HepG2 (cell line): ENCODE data around the gene TANGO6. TPM values are rescaled to one million over a fixed set of nuclear protein-coding genes. Genes with fewer than 3 reads are reported as not detected.
A peak's percentile ranks its signal among the peaks of the same experiment; 100 is the strongest.

ENCODE experiments used
- ARID3A ChIP-seq: IDR thresholded peaks from 2 replicates; pipeline ENCODE4 v1.6.1; 2012; ENCODE audit warnings: low read depth, low read length, improper control_type of control experiment
- DMAP1 ChIP-seq: IDR thresholded peaks from 2 replicates; pipeline ENCODE4 v1.6.1; 2016
- GTF2F1 ChIP-seq: fragments of 150-350 bp; IDR thresholded peaks from 2 replicates; pipeline ENCODE4 v1.6.1; 2014; ENCODE audit warnings: low read length
- HINFP ChIP-seq: sonication (generic); formaldehyde crosslinking; IDR thresholded peaks from 2 replicates; pipeline ENCODE4 v1.4.0; 2020; ENCODE audit warnings: low read depth, mild to moderate bottlenecking, missing genetic modification reagents
- NFATC3 ChIP-seq: sonication (generic); formaldehyde crosslinking; IDR thresholded peaks from 2 replicates; pipeline ENCODE4 v1.5.1; 2020; ENCODE audit warnings: mild to moderate bottlenecking, missing genetic modification reagents
- NR3C1 ChIP-seq: sonication (generic); formaldehyde crosslinking; IDR thresholded peaks from 2 replicates; pipeline ENCODE4 v1.4.0; 2020; ENCODE audit warnings: missing genetic modification reagents
- RARG ChIP-seq: sonication (generic); formaldehyde crosslinking; IDR thresholded peaks from 2 replicates; pipeline ENCODE4 v1.4.0; 2020; ENCODE audit warnings: low read depth, mild to moderate bottlenecking, missing genetic modification reagents
- SETDB1 ChIP-seq: sonication (generic); formaldehyde crosslinking; IDR thresholded peaks from 2 replicates; pipeline ENCODE4 v1.5.1; 2020; ENCODE audit warnings: missing genetic modification reagents, mild to moderate bottlenecking, borderline replicate concordance
- SMAD9 ChIP-seq: sonication (generic); formaldehyde crosslinking; IDR thresholded peaks from 2 replicates; pipeline ENCODE4 v1.5.1; 2020; ENCODE audit warnings: mild to moderate bottlenecking, missing genetic modification reagents
- TAF1 ChIP-seq: sonication (generic); formaldehyde crosslinking; IDR thresholded peaks from 2 replicates; pipeline ENCODE4 v1.4.0; 2020; ENCODE audit warnings: missing genetic modification reagents
- TRAFD1 ChIP-seq: sonication (generic); formaldehyde crosslinking; IDR thresholded peaks from 2 replicates; pipeline ENCODE4 v1.5.1; 2020; ENCODE audit warnings: missing genetic modification reagents, mild to moderate bottlenecking, borderline replicate concordance
- TRIM24 ChIP-seq: sonication (generic); formaldehyde crosslinking; IDR thresholded peaks from 2 replicates; pipeline ENCODE4 v1.8.0; 2022; ENCODE audit warnings: mild to moderate bottlenecking, missing genetic modification reagents
- ZBED4 ChIP-seq: sonication (generic); formaldehyde crosslinking; IDR thresholded peaks from 2 replicates; pipeline ENCODE4 v1.4.0; 2020; ENCODE audit warnings: missing genetic modification reagents, borderline replicate concordance
- ZBTB26 ChIP-seq: IDR thresholded peaks from 2 replicates; pipeline ENCODE4 v1.6.1; 2016; ENCODE audit warnings: missing compliant biosample characterization, missing genetic modification reagents, borderline replicate concordance
- ZEB1 ChIP-seq: IDR thresholded peaks from 2 replicates; pipeline ENCODE4 v1.6.1; 2012; ENCODE audit warnings: mild to moderate bottlenecking, low read depth, inconsistent platforms; ENCODE audit not compliant: insufficient replicate concordance
- ZKSCAN8 ChIP-seq: IDR thresholded peaks from 2 replicates; pipeline ENCODE4 v1.6.1; 2016; ENCODE audit warnings: borderline replicate concordance, missing genetic modification reagents, missing compliant biosample characterization
- ZNF274 ChIP-seq: sonication (generic); formaldehyde crosslinking; IDR thresholded peaks from 2 replicates; pipeline ENCODE4 v1.5.1; 2020; ENCODE audit warnings: mild to moderate bottlenecking, missing genetic modification reagents
- ZNF589 ChIP-seq: sonication (generic); formaldehyde crosslinking; conservative IDR thresholded peaks from 2 replicates; pipeline ENCODE4 v1.8.0; 2022; ENCODE audit warnings: mild to moderate bottlenecking, moderate library complexity, missing genetic modification reagents
- ZNF678 ChIP-seq: sonication (generic); formaldehyde crosslinking; IDR thresholded peaks from 2 replicates; pipeline ENCODE4 v1.4.0; 2020; ENCODE audit warnings: mild to moderate bottlenecking, missing genetic modification reagents
- polyA plus RNA-seq, 8 experiments: library from polyadenylated mRNA; depleted of rRNA in 3 of 8; stranded (reverse) in 7 of 8; unstranded in 1 of 8; fragments of >200 nt; fragmentation: Illumina TruSeq in 4 of 8; extraction: Trizol in 4 of 8; gene quantifications; 2 replicates each; pipeline versions ENCODE4 v1.2.1 to v1.2.3, GENCODE V29; 2011 to 2016; ENCODE audit warnings: low read depth in 4 of 8, missing spikeins in 1 of 8, mixed read lengths in 1 of 8; ENCODE audit not compliant: insufficient read depth in 1 of 8
- total RNA-seq, 5 experiments: library from RNA; depleted of rRNA; stranded (reverse); fragments of >200 nt; fragmentation: Illumina TruSeq; extraction: Trizol; gene quantifications; 2 replicates each; pipeline ENCODE4 v1.2.3, GENCODE V29; 2016; ENCODE audit warnings: low read depth in 1 of 5

The TANGO6 gene
- total and polyA plus RNA-seq, 2 of the 13 experiments (the other 11 are each of a cell fraction or from before 2014, with no cell fraction given): 7.2 to 13.3 TPM

- peak; percentile 49 for TF ChIP-seq ARID3A
- no peak for TF ChIP-seq ZNF678 (CRISPR knock-in tag)
- TF ChIP-seq SETDB1 (CRISPR knock-in tag): no peak
- no peak for TF ChIP-seq RARG (CRISPR knock-in tag)
- TF ChIP-seq SMAD9 (CRISPR knock-in tag): no peak
- peak; percentile 67 for TF ChIP-seq DMAP1 (CRISPR knock-in tag)
- TF ChIP-seq TAF1 (CRISPR knock-in tag): peak; percentile 39; the same call in 1 of the 2 replicates
- TF ChIP-seq NR3C1 (CRISPR knock-in tag): no peak
- TF ChIP-seq ZKSCAN8: no peak
- no peak for TF ChIP-seq GTF2F1
- TF ChIP-seq ZBED4 (CRISPR knock-in tag): no peak
- TF ChIP-seq ZNF274: peak; percentile 65; the same call in 1 of the 2 replicates
- TF ChIP-seq ZNF589 (CRISPR knock-in tag): 0 out of 2 replicates have a peak, but pooled peaks have one; percentile 15
- TF ChIP-seq HINFP (CRISPR knock-in tag): no peak
- TF ChIP-seq NFATC3 (CRISPR knock-in tag): 0 out of 2 replicates have a peak, but pooled peaks have one; percentile 44
- TF ChIP-seq ZEB1: no peak
- TF ChIP-seq TRAFD1: no peak
- no peak for TF ChIP-seq ZBTB26 (CRISPR knock-in tag)
- peak; percentile 72 for TF ChIP-seq TRIM24 (CRISPR knock-in tag)
Observed at GRCh38 chr16:69089091-69089910, 246.0 kb downstream of the TANGO6 start (continued).
